Ascending aorta (tissue), 2 donors: Measurements from ENCODE around the gene C20orf204. TPM values are rescaled to one million over a fixed set of nuclear protein-coding genes. Genes with fewer than 3 reads are reported as not detected.

ENCODE experiments used
- DNase-seq, 2 donors: peaks; one replicate each; pipeline ENCODE4 v3.0.0-alpha.2; 2019; ENCODE audit warnings: low spot score in 2 of 2
- H3K27ac ChIP-seq, 2 donors: fragments of 200-600 bp; sonication (generic); one replicate each; pipeline ENCODE4 v1.5.1; 2016 to 2017; ENCODE audit warnings: mild to moderate bottlenecking in 1 of 2
- H3K27me3 ChIP-seq: fragments of 200-600 bp; sonication (generic); one replicate; pipeline ENCODE4 v1.5.1; 2017
- H3K36me3 ChIP-seq, 2 donors: fragments of 200-600 bp; sonication (generic); one replicate each; pipeline ENCODE4 v1.5.1; 2016
- H3K4me1 ChIP-seq, 2 donors: fragments of 200-600 bp; sonication (generic); one replicate each; pipeline ENCODE4 v1.5.1; 2016 to 2017; ENCODE audit warnings: mild to moderate bottlenecking in 1 of 2
- H3K4me3 ChIP-seq, 2 donors: fragments of 200-600 bp; sonication (generic); one replicate each; pipeline ENCODE4 v1.5.1; 2016 to 2017; ENCODE audit warnings: mild to moderate bottlenecking in 1 of 2
- H3K9me3 ChIP-seq, 2 donors: fragments of 200-600 bp; sonication (generic); one replicate each; pipeline ENCODE4 v1.5.1; 2016
- CTCF ChIP-seq, 3 experiments: fragments of 200-600 bp in 2 of 3; fragments of 450-650 bp in 1 of 3; sonication (generic) in 2 of 3; IDR thresholded peaks; one replicate each; pipeline ENCODE4 v1.5.1; 2016 to 2019; ENCODE audit warnings: antibody characterized with exemption in 3 of 3, mild to moderate bottlenecking in 1 of 3, moderate library complexity in 1 of 3
- intact Hi-C: fragments of 100-400 bp; cut with DNase I; formaldehyde crosslinking; loops from one replicate; pipeline ENCODE4 v1.15.1; 2023
- total RNA-seq: library from RNA; depleted of rRNA; stranded (reverse); fragments of >200 nt; gene quantifications from one replicate; pipeline ENCODE4 v1.1.0, GENCODE V29; 2016

C20orf204 gene
- total RNA-seq, 1 donor from 2014 or later: not detected

- no peak overlapping the region for H3K27ac ChIP-seq
- no peak for DNase-seq
- no peak overlapping the region for H3K4me3 ChIP-seq
- no peaks in the 10 kb centered on the region for H3K9me3 ChIP-seq
- intact Hi-C loops: loop anchor here (5.0 kb wide), 1 partner anchor 407 kb away; no protein-coding TSS in a partner anchor
- no peak for TF ChIP-seq CTCF (IDR thresholded peaks at IDR 0.05)
- H3K4me1 ChIP-seq: peaks cover 0 to 7% of the 10 kb centered on the region in 2 donors
- H3K27me3 ChIP-seq: peaks cover 22% of the 10 kb centered on the region
- H3K36me3 ChIP-seq: no peaks in the 10 kb centered on the region
These were observed 8.7 kb downstream of the C20orf204 start for GRCh38 chr20:64044484-64045247.

GRCh38 chr20:64045346-64046011, 9.5 kb downstream of the C20orf204 start:
- no peak for TF ChIP-seq CTCF (IDR thresholded peaks at IDR 0.05)
- peaks cover 0 to 8% of the 10 kb centered on the region in 2 donors for H3K4me1 ChIP-seq
- H3K9me3 ChIP-seq: no peaks in the 10 kb centered on the region
- no peak overlapping the region for H3K4me3 ChIP-seq
- H3K36me3 ChIP-seq: no peaks in the 10 kb centered on the region
- H3K27ac ChIP-seq: no peak overlapping the region
- no peak for DNase-seq
- intact Hi-C loops: loop anchor here (5.0 kb wide), 1 partner anchor 408 kb away; no protein-coding TSS in a partner anchor
- H3K27me3 ChIP-seq: peaks cover 22% of the 10 kb centered on the region

GRCh38 chr20:64047046-64047389, 11.0 kb downstream of the C20orf204 start:
- intact Hi-C loops: loop anchor here (5.0 kb wide), 1 partner anchor 410 kb away; no protein-coding TSS in a partner anchor
- H3K27me3 ChIP-seq: peaks cover 13% of the 10 kb centered on the region

GRCh38 chr20:64047968-64048401, 12.0 kb downstream of the C20orf204 start:
- DNase-seq: no peak
- peak overlapping the region; percentile 36 to 48 for H3K4me3 ChIP-seq
- H3K36me3 ChIP-seq: no peaks in the 10 kb centered on the region
- H3K27ac ChIP-seq: no peak overlapping the region
- peaks cover 13% of the 10 kb centered on the region for H3K27me3 ChIP-seq
- TF ChIP-seq CTCF (IDR thresholded peaks at IDR 0.05): no peak
- intact Hi-C loops: loop anchor here (5.0 kb wide), 1 partner anchor 411 kb away; no protein-coding TSS in a partner anchor
- H3K9me3 ChIP-seq: no peaks in the 10 kb centered on the region
- H3K4me1 ChIP-seq: peaks cover 0 to 3% of the 10 kb centered on the region in 2 donors

More at GRCh38 chr20:64047046-64047389, 11.0 kb downstream of the C20orf204 start:
- no peak for TF ChIP-seq CTCF (IDR thresholded peaks at IDR 0.05)
- Histone ChIP-seq H3K9me3 (no peaks in the 10 kb centered on the region), H3K4me1 (peaks cover 0 to 6% of the 10 kb centered on the region in 2 donors), H3K4me3 (peak overlapping the region in 1 of 2 donors; percentile 48), H3K36me3 (no peaks in the 10 kb centered on the region), H3K27ac (no peak overlapping the region)
- no peak for DNase-seq

- Histone ChIP-seq H3K9me3 (no peaks in the 10 kb centered on the region), H3K4me1 (peaks cover 0 to 3% of the 10 kb centered on the region in 2 donors), H3K4me3 (peak overlapping the region; percentile 36 to 48), H3K27me3 (peaks cover 13% of the 10 kb centered on the region), H3K27ac (no peak overlapping the region), H3K36me3 (no peaks in the 10 kb centered on the region)
- DNase-seq: no peak
- intact Hi-C loops: loop anchor here (5.0 kb wide), 1 partner anchor 411 kb away; no protein-coding TSS in a partner anchor
- no peak for TF ChIP-seq CTCF (IDR thresholded peaks at IDR 0.05)
These were observed 12.5 kb downstream of the C20orf204 start for GRCh38 chr20:64048402-64049044.
